Skeletal muscle cell (primary cell): Measurements from ENCODE around the gene TP53RK.

Source experiments
- DNase-seq: peaks from one replicate; pipeline ENCODE4 v3.0.0-alpha.2; 2010; ENCODE audit warnings: low read depth
- H3K4me3 ChIP-seq: 2 replicates; pipeline ENCODE4 v1.5.1; 2011; ENCODE audit warnings: low read depth, mild to moderate bottlenecking, control low read depth, low read length, moderate library complexity

The TP53RK gene

DNA sequence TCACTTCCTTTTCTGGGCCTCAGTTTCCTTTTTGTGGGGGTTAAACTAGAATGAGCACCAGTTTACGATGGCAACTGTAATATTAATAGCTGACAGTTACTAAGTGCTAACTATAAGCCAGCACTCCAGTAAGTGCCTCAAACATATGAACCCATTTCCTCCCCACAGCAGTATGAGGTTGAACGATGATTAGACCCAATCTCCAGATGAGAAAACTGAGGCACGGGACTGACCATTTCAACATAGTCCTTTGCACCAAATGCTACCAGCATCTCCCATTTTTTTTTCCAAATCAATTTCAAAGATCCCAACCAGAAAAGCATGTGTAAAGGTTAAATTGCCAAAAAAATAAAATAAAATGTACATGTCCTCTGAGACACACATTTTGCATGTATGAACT lies 45.1 kb downstream of the TP53RK start:
- H3K4me3 ChIP-seq, result no peak overlapping the region
- DNase-seq, result no peak

DNA sequence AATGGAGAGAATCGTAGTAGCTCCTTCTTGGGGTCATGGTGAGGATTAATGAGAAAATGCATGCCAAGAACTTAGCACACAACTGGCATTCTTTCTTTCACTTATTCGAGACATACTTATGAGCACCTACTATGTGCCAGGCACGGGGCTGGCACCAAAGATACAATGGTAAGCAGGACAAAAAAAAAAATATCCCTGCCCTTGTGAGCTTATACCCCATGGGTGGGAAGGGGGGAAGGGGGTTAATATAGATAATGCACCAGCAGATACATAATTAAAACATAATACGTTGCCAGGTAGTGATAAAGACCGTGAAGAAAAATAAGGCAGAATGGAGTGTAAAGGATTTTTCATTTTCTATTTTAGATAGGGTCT lies 46.3 kb downstream of the TP53RK start:
- no peak overlapping the region for H3K4me3 ChIP-seq
- DNase-seq, result no peak

DNA sequence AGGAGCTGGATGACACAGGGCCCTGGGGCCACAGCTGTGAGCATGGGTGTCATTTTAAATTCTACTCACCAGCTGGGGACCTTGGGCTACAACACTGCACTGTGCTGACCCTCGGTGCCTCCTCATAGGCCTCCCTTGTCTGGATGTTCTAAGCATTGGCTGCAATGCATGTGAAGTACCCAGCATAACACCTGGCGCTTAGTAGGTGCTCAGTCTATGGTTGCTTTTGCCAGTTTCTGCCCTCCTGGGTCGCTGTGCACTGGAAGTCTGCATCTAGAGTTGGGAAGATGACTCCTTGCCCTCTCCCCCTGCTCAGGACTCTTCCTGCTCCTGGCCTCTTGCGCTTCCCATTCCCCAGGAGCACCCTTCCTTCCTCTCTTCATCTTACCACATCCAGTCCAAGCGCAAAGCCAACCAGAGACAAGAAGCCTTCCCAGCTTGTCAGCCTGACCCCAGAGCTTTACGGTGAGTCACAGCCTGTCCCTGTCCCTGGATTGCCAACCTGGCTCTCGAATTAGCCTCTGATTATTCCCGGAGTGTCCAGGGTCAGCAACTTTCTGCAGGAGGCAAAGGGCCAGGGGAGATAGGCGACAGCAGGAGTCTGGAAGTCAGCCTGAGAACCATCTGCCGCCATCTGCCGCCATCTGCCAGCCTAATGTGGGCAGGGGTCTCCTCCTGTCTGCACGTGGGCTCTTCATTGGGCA lies 46.8 kb downstream of the TP53RK start:
- H3K4me3 ChIP-seq, result no peak overlapping the region
- DNase-seq, result no peak

DNA sequence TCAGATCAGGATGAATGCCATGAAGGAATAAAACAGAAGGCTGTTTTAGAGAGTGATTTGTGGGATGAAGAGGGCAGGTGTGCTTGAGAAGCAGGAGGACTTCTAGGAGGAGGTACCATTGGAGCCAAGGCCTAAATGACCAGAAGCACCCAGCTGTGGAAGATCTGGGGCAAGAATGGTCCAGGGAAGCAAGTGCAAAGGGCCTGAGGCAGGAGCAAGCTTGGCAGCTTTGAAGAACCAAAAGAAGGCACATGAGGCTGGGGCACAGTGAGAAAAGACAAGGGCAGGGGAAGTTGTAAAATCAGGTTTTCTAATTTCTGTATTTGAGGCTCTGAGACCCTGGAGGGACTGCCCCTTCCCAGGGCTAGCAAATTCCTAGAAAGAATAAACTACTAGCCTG lies 47.8 kb downstream of the TP53RK start:
- no peak for DNase-seq

DNA sequence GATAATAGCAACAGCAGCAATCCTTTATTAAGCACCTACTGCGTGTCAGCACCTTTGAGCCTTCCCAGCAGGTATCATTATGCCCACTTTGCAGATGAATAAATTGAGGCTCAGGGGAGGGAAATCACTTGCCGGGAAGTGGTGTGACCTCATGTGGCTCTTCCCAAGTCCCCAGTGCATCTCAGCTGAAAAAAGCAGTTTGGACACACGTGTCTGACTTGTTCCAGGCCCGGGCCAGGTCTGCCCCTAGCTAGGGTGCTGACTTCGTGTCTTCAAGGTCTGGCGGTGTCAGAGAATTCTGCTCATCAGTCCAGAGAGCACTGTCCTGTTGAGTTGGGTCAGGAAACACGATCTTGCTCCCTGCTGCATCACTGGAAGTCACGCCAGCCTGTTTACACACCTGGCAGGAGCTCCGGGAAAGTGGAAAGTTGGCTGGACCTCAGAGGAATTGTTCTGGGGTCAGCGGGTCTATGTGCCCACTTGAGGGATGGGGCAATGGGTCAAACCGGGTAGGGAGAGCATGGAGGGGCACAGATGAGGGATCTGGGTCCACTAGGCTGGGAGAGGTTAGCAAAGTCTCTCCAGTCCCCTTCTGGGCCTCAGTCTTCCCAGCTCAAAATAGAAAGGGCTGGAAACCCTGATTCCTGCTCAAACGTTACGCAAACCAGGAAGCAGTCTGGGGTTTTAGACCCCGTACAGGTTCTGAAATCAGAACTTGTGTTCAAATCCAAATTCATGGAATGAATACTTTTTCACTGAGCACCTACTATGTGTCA lies 48.5 kb downstream of the TP53RK start:
- DNase-seq, result no peak
- no peak overlapping the region for H3K4me3 ChIP-seq

More for the DNA sequence above, 47.8 kb downstream of the TP53RK start:
- no peak overlapping the region for H3K4me3 ChIP-seq

DNA sequence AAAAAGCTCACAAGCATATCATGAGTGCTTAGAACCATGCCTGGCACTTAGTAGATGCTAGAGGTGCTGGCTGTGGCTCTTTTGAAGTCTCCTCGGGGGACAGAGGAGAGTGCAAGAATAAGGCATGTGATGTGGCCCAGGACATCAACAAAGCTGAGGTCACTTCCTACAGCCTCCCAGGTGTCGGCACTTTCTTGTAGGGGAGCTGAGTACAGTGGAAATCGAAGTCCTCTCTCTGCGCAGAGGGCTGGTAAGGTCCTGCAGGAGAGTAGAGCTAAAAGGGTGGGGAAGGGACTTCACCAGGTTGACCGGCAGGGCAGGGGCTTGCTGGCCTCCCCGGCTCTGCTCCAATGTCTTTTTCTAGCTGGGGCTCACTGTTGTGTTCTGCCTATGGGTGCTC lies 49.2 kb downstream of the TP53RK start:
- no peak overlapping the region for H3K4me3 ChIP-seq
- no peak for DNase-seq

DNA sequence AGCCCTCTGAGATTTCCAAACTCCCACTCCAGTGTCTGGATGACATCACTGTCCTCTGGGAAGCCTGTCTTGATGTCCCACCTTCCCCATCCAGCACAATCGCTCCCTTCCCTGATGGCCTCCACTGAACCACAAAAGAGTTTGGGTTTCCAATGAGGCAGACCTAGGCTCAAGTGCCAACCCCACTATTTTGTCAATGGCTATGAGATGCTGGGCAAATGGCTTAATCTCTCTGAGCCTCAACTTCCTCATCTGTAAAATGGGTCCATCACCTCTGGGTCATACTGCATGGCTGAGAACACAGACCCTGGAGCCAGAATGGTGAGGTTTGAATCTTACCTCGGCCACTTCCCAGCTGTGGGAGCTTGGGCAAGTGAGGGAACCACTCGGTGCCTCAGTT lies 49.7 kb downstream of the TP53RK start:
- no peak overlapping the region for H3K4me3 ChIP-seq

DNA sequence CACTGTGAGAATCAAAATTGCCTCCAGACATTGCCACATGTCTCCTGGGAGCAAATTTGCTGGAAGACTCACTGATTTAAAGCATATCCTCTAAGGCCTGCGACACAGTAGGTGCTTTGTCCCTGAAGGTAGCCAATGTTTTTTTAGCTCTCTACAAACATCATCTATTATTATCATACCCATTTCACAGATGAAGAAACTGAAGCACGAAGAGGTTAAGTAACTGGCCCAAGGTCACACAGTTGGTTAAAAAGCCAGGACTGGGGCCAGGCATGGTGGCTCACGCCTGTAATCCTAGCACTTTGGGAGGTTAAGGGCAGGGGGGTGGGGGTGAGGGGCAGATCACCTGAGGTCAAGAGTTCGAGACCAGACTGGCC lies 50.4 kb downstream of the TP53RK start:
- no peak for DNase-seq
- no peak overlapping the region for H3K4me3 ChIP-seq

More for the DNA sequence above, 49.7 kb downstream of the TP53RK start:
- DNase-seq, result no peak

DNA sequence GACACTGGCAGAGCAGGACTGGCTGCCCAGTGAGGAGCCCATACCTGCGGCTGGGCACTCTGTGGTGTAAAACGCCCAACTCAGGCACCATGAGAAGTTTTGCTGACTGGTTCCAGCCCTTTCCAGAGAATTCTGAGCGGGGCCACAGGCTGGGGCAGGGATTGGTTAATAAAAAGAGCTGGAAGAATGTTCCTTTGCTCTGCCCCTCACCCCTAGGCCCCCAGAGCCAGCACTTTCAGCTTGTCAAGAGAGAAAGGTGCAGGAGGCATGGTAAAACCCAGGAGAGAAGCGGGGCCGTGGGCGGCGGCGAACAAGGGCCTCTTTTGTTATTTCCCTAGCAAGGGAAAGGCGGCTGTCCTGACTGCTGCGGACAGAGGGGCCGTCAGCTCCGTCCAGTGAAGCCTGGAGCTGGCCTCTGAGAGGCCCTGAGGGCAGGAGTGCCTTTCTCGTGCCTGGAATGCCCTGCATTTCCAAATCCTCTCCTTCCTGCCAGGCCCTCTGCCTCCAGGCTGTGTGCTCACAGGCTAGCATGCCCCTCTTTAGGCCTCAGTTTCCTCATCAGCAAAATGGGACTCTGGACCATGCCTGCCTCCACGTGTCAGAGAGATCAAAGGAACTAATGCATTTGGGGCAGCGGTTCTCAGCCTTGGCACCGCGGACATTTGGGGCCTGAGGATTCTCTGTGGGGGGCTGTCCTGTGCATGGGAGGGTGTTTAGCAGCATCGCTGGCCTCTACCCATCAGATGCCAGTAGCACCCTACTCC lies 50.9 kb downstream of the TP53RK start:
- DNase-seq, result no peak
- no peak overlapping the region for H3K4me3 ChIP-seq

DNA sequence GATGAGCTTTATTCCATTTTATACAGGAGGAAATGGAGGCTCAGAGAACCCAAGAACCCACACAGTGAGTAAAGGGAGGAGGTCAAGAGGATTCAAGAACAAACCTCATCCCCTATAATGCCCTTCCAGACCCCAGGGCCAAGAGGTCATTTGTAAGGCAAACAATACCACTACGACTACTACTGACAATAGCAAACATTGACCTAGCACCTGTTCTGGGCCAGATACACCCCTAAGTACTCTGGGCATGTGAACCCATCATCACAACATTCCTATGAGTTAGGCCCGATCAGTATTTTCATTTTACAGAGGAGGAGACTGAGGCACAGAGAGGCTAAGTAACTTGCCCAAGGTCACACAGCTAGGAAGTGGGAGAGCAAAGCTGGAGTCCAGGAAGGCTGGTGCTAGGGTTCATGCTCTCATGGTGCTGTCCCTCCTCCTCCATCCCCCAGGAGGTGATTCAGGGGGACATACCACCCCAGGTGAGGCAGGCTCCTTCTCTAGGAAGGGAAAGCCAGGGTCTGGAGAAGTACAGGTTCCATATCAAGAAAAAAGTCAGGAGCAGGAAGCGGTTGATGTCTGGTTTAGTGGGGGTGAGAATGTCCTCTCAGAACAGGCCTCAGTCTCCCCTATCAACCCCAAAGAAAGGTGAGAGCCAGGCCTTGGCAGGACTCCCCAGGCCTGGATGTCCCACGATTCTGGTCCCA lies 51.7 kb downstream of the TP53RK start:
- no peak overlapping the region for H3K4me3 ChIP-seq
- DNase-seq, result no peak

DNA sequence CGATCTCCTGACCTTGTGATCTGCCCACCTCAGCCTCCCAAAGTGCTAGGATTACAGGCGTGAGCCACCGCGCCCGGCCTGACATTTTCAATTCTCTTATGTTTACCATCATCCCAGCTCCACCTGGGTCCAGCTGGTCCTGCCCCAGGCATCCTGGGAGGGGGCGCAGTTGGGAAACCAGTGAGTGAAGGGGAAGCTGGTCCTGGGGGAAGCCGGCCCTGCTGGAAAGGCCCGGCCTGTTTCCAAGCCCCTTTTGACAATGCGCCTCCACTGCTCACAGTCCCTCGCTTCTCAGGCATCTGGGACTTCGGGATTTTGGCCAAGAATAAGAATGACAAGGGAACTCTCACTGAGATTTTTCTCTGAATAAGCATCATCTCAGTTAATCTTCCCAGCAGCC lies 52.2 kb downstream of the TP53RK start:
- no peak overlapping the region for H3K4me3 ChIP-seq
- no peak for DNase-seq

DNA sequence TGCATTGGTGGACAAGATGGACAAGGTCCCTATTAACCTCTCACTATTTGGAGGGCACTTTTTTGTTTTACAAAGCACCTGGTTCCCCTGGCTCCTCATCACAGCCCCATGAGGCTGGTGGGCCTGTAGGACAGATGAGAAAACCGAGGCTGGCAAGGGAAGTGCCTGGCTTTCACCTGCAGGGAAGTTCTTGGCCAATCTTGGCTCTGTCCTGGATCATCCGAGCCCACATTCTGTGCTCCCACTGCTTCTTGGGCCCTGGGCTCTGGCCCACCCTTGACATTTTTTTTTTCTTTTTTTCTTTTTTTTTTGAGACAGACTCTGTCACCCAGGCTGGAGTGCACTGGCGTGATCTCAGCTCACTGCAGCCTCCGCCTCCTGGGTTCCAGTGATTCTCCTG lies 52.7 kb downstream of the TP53RK start:
- H3K4me3 ChIP-seq, result no peak overlapping the region
- DNase-seq, result no peak

DNA sequence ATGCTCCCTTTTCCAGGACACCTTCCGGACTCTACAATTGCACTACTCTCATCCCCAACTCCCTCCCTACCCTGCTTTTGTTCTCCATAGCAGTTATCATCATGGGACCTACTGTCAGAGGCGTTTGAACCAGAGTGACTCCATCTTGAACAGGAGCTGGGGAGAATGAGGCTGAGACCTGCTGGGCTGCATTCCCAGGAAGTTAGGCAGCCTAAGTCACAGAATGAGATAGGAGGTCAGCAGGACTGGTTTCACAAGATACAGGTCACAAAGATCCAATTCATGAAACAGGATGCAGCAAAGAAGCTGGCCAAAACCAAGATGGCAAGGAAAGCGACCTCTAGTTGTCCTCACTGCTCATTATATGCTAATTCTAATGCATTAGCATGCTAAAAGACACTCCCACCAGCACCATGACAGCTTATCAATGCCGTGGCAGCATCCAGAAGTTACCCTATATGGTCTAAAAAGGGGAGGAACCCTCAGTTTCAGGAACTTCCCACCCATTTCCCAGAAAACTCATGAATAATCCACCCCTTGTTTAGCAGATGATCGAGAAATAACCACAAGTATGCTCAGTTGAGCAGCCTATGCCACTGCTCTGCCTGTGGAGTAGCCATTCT lies 53.6 kb downstream of the TP53RK start:
- H3K4me3 ChIP-seq, result no peak overlapping the region
- no peak for DNase-seq

DNA sequence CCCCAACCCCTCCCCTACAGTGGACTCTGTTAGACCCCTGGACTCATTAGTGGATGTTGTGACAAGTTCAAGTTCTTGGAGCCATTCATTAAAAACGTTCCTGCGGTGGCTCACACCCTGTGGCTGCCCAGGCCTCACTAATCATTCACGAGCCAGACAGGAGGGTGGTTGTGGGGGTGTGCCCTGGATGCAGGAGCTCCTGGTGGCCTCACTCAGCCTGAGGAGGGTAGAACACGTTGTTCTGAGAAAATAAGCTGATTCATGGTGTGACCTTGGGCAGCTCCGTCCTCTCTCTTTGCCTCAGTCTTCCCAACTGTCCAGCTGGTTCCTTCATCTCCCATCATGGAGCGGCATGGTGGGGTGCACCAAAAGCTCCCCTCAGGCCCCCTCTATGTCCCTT lies 54.7 kb downstream of the TP53RK start:
- H3K4me3 ChIP-seq, result no peak overlapping the region
- DNase-seq, result no peak
